ENCODE measurements around the gene ERGIC1. TPM values are rescaled to one million over a fixed set of nuclear protein-coding genes. Genes with fewer than 3 reads are reported as not detected.

ERGIC1 gene
- total and polyA plus RNA-seq, 2 of the 13 experiments (the other 11 are each of a cell fraction or from before 2014, with no cell fraction given) = 78.5 to 184 TPM

DNA sequence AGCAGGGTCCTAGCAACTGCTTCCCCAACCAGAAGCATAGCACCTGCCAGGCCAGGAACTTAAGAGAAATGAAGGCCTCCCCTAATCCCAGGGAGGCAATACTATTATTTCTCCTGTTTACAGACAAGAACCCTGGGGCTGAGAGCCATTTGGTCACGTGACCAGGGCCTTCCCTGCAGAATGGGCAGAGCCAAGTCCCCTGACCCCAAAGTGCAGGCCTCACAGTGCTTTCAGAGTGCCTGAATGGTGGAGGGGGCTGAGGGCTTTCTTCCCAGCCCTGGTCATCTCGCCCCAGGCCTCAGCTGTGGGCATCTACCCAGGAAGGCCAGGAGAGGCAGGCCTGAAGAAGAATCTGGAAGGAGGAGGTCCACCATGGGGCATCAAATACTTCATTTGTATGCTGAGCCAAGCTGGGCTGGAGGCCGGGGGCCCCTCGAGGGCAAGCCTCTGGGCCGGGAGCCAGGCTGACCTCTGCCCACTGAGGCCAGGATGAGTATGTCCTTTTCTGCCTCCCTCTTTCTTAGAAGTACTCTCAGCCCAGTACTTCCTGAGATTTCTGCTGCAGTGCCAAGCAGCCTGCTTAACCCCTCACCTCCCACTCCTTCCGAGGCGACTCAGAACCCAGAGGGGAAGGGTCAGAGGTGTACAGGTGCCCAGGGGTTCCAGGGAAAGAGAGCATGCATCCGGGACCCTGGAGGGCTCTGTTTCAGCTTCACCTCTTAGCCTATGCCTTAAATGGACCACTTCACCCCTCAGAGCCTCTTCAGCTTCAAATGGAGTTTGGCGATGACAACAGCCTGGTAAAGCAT is 44.2 kb upstream of the ERGIC1 start (continued):
- TF ChIP-seq ZNF747 (CRISPR knock-in tag; IDR thresholded peaks at IDR 0.05; ENCODE audit: borderline replicate concordance) = 0 out of 2 replicates have a peak, but pooled peaks have one; percentile 6
- TF ChIP-seq ZNF235 (CRISPR knock-in tag; IDR thresholded peaks at IDR 0.05; ENCODE audit: borderline replicate concordance) = no peak
- no peak for TF ChIP-seq DNMT1 (CRISPR knock-in tag; IDR thresholded peaks at IDR 0.05)
- TF ChIP-seq, protein P1, sequence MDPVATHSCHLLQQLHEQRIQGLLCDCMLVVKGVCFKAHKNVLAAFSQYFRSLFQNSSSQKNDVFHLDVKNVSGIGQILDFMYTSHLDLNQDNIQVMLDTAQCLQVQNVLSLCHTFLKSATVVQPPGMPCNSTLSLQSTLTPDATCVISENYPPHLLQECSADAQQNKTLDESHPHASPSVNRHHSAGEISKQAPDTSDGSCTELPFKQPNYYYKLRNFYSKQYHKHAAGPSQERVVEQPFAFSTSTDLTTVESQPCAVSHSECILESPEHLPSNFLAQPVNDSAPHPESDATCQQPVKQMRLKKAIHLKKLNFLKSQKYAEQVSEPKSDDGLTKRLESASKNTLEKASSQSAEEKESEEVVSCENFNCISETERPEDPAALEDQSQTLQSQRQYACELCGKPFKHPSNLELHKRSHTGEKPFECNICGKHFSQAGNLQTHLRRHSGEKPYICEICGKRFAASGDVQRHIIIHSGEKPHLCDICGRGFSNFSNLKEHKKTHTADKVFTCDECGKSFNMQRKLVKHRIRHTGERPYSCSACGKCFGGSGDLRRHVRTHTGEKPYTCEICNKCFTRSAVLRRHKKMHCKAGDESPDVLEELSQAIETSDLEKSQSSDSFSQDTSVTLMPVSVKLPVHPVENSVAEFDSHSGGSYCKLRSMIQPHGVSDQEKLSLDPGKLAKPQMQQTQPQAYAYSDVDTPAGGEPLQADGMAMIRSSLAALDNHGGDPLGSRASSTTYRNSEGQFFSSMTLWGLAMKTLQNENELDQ (CRISPR knock-in tag; IDR thresholded peaks at IDR 0.05; ENCODE audit: borderline replicate concordance) = no peak
- no peak for TF ChIP-seq AGO1 (IDR thresholded peaks at IDR 0.05; ENCODE audit: low read depth, low read length, poor library complexity, severe bottlenecking)
- no peak for TF ChIP-seq ZNF569 (CRISPR knock-in tag; IDR thresholded peaks at IDR 0.05; ENCODE audit: borderline replicate concordance)
- TF ChIP-seq, protein P2, sequence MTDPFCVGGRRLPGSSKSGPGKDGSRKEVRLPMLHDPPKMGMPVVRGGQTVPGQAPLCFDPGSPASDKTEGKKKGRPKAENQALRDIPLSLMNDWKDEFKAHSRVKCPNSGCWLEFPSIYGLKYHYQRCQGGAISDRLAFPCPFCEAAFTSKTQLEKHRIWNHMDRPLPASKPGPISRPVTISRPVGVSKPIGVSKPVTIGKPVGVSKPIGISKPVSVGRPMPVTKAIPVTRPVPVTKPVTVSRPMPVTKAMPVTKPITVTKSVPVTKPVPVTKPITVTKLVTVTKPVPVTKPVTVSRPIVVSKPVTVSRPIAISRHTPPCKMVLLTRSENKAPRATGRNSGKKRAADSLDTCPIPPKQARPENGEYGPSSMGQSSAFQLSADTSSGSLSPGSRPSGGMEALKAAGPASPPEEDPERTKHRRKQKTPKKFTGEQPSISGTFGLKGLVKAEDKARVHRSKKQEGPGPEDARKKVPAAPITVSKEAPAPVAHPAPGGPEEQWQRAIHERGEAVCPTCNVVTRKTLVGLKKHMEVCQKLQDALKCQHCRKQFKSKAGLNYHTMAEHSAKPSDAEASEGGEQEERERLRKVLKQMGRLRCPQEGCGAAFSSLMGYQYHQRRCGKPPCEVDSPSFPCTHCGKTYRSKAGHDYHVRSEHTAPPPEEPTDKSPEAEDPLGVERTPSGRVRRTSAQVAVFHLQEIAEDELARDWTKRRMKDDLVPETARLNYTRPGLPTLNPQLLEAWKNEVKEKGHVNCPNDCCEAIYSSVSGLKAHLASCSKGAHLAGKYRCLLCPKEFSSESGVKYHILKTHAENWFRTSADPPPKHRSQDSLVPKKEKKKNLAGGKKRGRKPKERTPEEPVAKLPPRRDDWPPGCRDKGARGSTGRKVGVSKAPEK (CRISPR knock-in tag; IDR thresholded peaks at IDR 0.05; ENCODE audit: borderline replicate concordance) = no peak
- TF ChIP-seq SMAD1 (CRISPR knock-in tag; IDR thresholded peaks at IDR 0.05; ENCODE audit: borderline replicate concordance, low read depth) = no peak
- no peak for TF ChIP-seq ZNF83 (CRISPR knock-in tag; IDR thresholded peaks at IDR 0.05; ENCODE audit: borderline replicate concordance)
- TF ChIP-seq CENPBD1 (CRISPR knock-in tag; IDR thresholded peaks at IDR 0.05; ENCODE audit: borderline replicate concordance, low read depth) = no peak
- TF ChIP-seq CCDC6 (CRISPR knock-in tag; IDR thresholded peaks at IDR 0.05) = no peak
- TF ChIP-seq ZNF607 (CRISPR knock-in tag; IDR thresholded peaks at IDR 0.05; ENCODE audit: borderline replicate concordance) = 0 out of 2 replicates have a peak, but pooled peaks have one; percentile 27
- TF ChIP-seq HBP1 (CRISPR knock-in tag; IDR thresholded peaks at IDR 0.05; ENCODE audit: low read depth) = 0 out of 2 replicates have a peak, but pooled peaks have one; percentile 2
- TF ChIP-seq ZNF530 (CRISPR knock-in tag; IDR thresholded peaks at IDR 0.05; ENCODE audit: low read depth) = no peak
- TF ChIP-seq HMG20A (CRISPR knock-in tag; IDR thresholded peaks at IDR 0.05; ENCODE audit: borderline replicate concordance) = no peak
- TF ChIP-seq SMC3 (IDR thresholded peaks at IDR 0.05; ENCODE audit: low read length) = no peak
- TF ChIP-seq POGK (CRISPR knock-in tag; conservative IDR thresholded peaks at IDR 0.05) = no peak; the same call in 1 of the 2 replicates
